RWPE1 (cell line): ENCODE results near the gene ADAM23.

Experiments used
- CTCF ChIA-PET: fragments of 350-600 bp; sonication (Branson Sonifier 250); formaldehyde crosslinking; extraction: SDS; loops from one replicate; lab custom pipeline; 2021; lab: Yijun Ruan, JAX
- POLR2A ChIA-PET: fragments of 400-600 bp; formaldehyde crosslinking; extraction: SDS; loops from one replicate; lab custom pipeline; 2020; ENCODE audit warnings: antibody characterized with exemption; ENCODE audit not compliant: low non-redundant PET; lab: Yijun Ruan, JAX
- DNase-seq: peaks from one replicate; pipeline ENCODE4 v3.0.0; 2012; ENCODE audit warnings: low spot score
- H3K27ac ChIP-seq: fragments of 450-650 bp; 2 replicates; pipeline ENCODE4 v1.5.1; 2017
- TF ChIP-seq, protein P1 (sequence below): fragments of 450-650 bp; conservative IDR thresholded peaks from 2 replicates; pipeline ENCODE4 v1.5.1; 2017; ENCODE audit warnings: low read depth, mild to moderate bottlenecking

ADAM23 gene

DNA sequence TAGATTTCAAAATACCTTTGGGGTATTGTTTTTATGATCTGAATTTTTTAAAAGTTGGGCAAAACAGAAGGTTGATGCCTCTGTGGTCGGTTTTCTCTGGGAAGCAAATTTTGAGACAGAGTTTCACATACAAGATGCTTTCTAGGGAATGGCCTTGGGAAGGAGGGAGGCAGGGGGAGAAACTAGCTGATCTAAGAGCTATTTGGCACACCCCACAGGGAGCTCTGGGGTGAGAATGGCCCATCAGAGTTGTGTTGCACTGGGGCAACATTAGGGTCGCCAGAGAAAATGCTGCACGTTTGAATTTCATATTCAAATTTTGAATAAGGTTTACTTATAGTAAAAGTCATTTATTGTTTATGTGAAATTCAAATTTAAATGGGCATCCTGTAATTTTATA, 11.9 kb upstream of the ADAM23 start:
- POLR2A ChIA-PET: no interaction called here
- CTCF ChIA-PET: no interaction called here
- TF ChIP-seq, protein P1, sequence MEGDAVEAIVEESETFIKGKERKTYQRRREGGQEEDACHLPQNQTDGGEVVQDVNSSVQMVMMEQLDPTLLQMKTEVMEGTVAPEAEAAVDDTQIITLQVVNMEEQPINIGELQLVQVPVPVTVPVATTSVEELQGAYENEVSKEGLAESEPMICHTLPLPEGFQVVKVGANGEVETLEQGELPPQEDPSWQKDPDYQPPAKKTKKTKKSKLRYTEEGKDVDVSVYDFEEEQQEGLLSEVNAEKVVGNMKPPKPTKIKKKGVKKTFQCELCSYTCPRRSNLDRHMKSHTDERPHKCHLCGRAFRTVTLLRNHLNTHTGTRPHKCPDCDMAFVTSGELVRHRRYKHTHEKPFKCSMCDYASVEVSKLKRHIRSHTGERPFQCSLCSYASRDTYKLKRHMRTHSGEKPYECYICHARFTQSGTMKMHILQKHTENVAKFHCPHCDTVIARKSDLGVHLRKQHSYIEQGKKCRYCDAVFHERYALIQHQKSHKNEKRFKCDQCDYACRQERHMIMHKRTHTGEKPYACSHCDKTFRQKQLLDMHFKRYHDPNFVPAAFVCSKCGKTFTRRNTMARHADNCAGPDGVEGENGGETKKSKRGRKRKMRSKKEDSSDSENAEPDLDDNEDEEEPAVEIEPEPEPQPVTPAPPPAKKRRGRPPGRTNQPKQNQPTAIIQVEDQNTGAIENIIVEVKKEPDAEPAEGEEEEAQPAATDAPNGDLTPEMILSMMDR: no peak
- DNase-seq: no peak
- no peak overlapping the region for H3K27ac ChIP-seq

GRCh38 chr2:206432193-206433082, 10.9 kb upstream of the ADAM23 start:
- POLR2A ChIA-PET: no interaction called here
- CTCF ChIA-PET: no interaction called here
- TF ChIP-seq, protein P1: no peak

DNA sequence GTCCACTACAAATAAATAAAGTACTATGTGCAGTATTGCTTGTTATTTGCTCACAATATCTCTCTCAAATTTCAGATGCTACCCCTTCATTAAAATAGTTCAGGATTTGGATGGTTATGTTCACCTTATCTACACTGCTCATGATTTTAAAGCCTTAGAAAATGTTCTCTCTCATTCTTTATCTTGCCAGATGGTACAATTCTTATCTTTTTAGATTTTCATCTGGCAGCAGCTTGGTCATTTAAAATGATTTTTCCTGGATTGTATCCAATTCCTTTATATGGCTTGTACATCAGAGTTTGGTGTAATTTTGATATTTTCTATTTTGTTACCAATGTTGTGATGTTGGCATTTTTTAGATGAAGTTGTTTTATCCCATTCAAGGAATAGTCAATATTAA, 10.1 kb upstream of the ADAM23 start:
- ChIA-PET POLR2A (no interaction called here), CTCF (no interaction called here)
- no peak for DNase-seq
- no peak overlapping the region for H3K27ac ChIP-seq
- TF ChIP-seq, protein P1: no peak

More at GRCh38 chr2:206432193-206433082, 10.9 kb upstream of the ADAM23 start:
- no peak for DNase-seq
- H3K27ac ChIP-seq: no peak overlapping the region

- POLR2A ChIA-PET: no interaction called here
- no peak for DNase-seq
- CTCF ChIA-PET: no interaction called here
- TF ChIP-seq, protein P1: no peak
- H3K27ac ChIP-seq: no peak overlapping the region
Measured at GRCh38 chr2:206433686-206434085, 9.6 kb upstream of the ADAM23 start.

GRCh38 chr2:206435742-206436141, 7.6 kb upstream of the ADAM23 start:
- ChIA-PET POLR2A (no interaction called here), CTCF (no interaction called here)
- H3K27ac ChIP-seq: no peak overlapping the region
- DNase-seq: no peak
- TF ChIP-seq, protein P1: no peak

GRCh38 chr2:206438196-206438724, 5.1 kb upstream of the ADAM23 start:
- no peak overlapping the region for H3K27ac ChIP-seq
- no peak for DNase-seq
- TF ChIP-seq, protein P1: no peak
- ChIA-PET POLR2A (no interaction called here), CTCF (no interaction called here)
